Tibial artery (tissue), 4 donors: ENCODE data around the gene PLXNA4.

Experiments used
- DNase-seq, 2 donors: peaks; one replicate each; pipeline ENCODE4 v3.0.0-alpha.2; 2019
- H3K27ac ChIP-seq, 2 donors: fragments of 200-600 bp; sonication (generic) in 1 of 2; 1 replicate in 1 of 2; 2 replicates in 1 of 2; pipeline ENCODE4 v1.5.1; 2018 to 2019; ENCODE audit warnings: mild to moderate bottlenecking in 1 of 2
- H3K27me3 ChIP-seq, 2 donors: fragments of 200-600 bp; sonication (generic) in 1 of 2; one replicate each; pipeline versions ENCODE4 v1.5.1 to v1.6.0; 2016 to 2019
- H3K36me3 ChIP-seq, 3 donors: fragments of 200-600 bp; sonication (generic) in 2 of 3; one replicate each; pipeline ENCODE4 v1.5.1; 2016 to 2019; ENCODE audit warnings: mild to moderate bottlenecking in 2 of 3
- H3K4me1 ChIP-seq, 4 donors: fragments of 200-600 bp; sonication (generic) in 2 of 4; 1 replicate in 3 of 4; 2 replicates in 1 of 4; pipeline ENCODE4 v1.5.1; 2016 to 2019
- H3K4me3 ChIP-seq, 2 donors: fragments of 200-600 bp; sonication (generic) in 1 of 2; 1 replicate in 1 of 2; 2 replicates in 1 of 2; pipeline ENCODE4 v1.5.1; 2018 to 2019; ENCODE audit warnings: mild to moderate bottlenecking in 2 of 2
- H3K9me3 ChIP-seq, 3 donors: fragments of 200-600 bp; sonication (generic) in 1 of 3; one replicate each; pipeline ENCODE4 v1.5.1; 2016 to 2019
- CTCF ChIP-seq, 2 experiments: fragments of 200-600 bp in 1 of 2; fragments of 450-650 bp in 1 of 2; IDR thresholded peaks; one replicate each; pipeline ENCODE4 v1.5.1; 2017 to 2019; ENCODE audit warnings: antibody characterized with exemption in 2 of 2, mild to moderate bottlenecking in 1 of 2, moderate library complexity in 1 of 2
- intact Hi-C: fragments of 100-400 bp; cut with DNase I; formaldehyde crosslinking; loops from one replicate; pipeline ENCODE4 v1.15.0; 2023; ENCODE audit warnings: low total_unique reads

PLXNA4 gene

GRCh38 chr7:132498319-132498718, 78.0 kb downstream of the PLXNA4 start:
- Histone ChIP-seq H3K27me3 (no peaks in the 10 kb centered on the region), H3K4me3 (no peak overlapping the region), H3K36me3 (no peaks in the 10 kb centered on the region), H3K27ac (no peak overlapping the region), H3K9me3 (no peaks in the 10 kb centered on the region), H3K4me1 (no peaks in the 10 kb centered on the region)
- DNase-seq: no peak
- TF ChIP-seq CTCF (IDR thresholded peaks at IDR 0.05): no peak
- intact Hi-C loops: no loop called here

GRCh38 chr7:132497098-132497497, 79.2 kb downstream of the PLXNA4 start:
- H3K27me3 ChIP-seq: no peaks in the 10 kb centered on the region
- no peak overlapping the region for H3K27ac ChIP-seq
- H3K4me1 ChIP-seq: no peaks in the 10 kb centered on the region
- no peaks in the 10 kb centered on the region for H3K9me3 ChIP-seq
- H3K36me3 ChIP-seq: no peaks in the 10 kb centered on the region
- intact Hi-C loops: no loop called here
- DNase-seq: no peak
- no peak for TF ChIP-seq CTCF (IDR thresholded peaks at IDR 0.05)
- no peak overlapping the region for H3K4me3 ChIP-seq

GRCh38 chr7:132495936-132496335, 80.3 kb downstream of the PLXNA4 start:
- intact Hi-C loops: loop anchor here (2.0 kb wide), 1 partner anchor 43 kb away; no protein-coding TSS in a partner anchor
- DNase-seq: no peak
- H3K4me1 ChIP-seq: no peaks in the 10 kb centered on the region
- no peak overlapping the region for H3K27ac ChIP-seq
- no peaks in the 10 kb centered on the region for H3K36me3 ChIP-seq
- TF ChIP-seq CTCF (IDR thresholded peaks at IDR 0.05): no peak
- H3K4me3 ChIP-seq: no peak overlapping the region
- H3K27me3 ChIP-seq: no peaks in the 10 kb centered on the region
- H3K9me3 ChIP-seq: no peaks in the 10 kb centered on the region

- H3K4me1 ChIP-seq: no peaks in the 10 kb centered on the region
- H3K4me3 ChIP-seq: no peak overlapping the region
- H3K27ac ChIP-seq: no peak overlapping the region
- intact Hi-C loops: loop anchor here (2.0 kb wide), 1 partner anchor 42 kb away; no protein-coding TSS in a partner anchor
- DNase-seq: no peak
- no peaks in the 10 kb centered on the region for H3K9me3 ChIP-seq
- no peaks in the 10 kb centered on the region for H3K36me3 ChIP-seq
- H3K27me3 ChIP-seq: no peaks in the 10 kb centered on the region
- no peak for TF ChIP-seq CTCF (IDR thresholded peaks at IDR 0.05)
Observed at GRCh38 chr7:132494474-132494873, 81.8 kb downstream of the PLXNA4 start.

GRCh38 chr7:132492823-132493445, 83.3 kb downstream of the PLXNA4 start:
- H3K27ac ChIP-seq: no peak overlapping the region
- no peaks in the 10 kb centered on the region for H3K36me3 ChIP-seq
- H3K4me3 ChIP-seq: no peak overlapping the region
- no peaks in the 10 kb centered on the region for H3K9me3 ChIP-seq
- TF ChIP-seq CTCF (IDR thresholded peaks at IDR 0.05): no peak
- H3K27me3 ChIP-seq: no peaks in the 10 kb centered on the region
- intact Hi-C loops: no loop called here
- no peak for DNase-seq
- no peaks in the 10 kb centered on the region for H3K4me1 ChIP-seq
